HepG2 (cell line): Measurements from ENCODE around the gene NDUFB7. TPM values are rescaled to one million over a fixed set of nuclear protein-coding genes. Genes with fewer than 3 reads are reported as not detected.
A peak's percentile ranks its signal among the peaks of the same experiment; 100 is the strongest.

Source experiments
- FOXJ3 ChIP-seq: sonication (generic); formaldehyde crosslinking; IDR thresholded peaks from 2 replicates; pipeline ENCODE4 v1.4.0; 2020; ENCODE audit warnings: missing genetic modification reagents, mild to moderate bottlenecking, borderline replicate concordance
- HHEX ChIP-seq: IDR thresholded peaks from 2 replicates; pipeline ENCODE4 v1.6.1; 2016; ENCODE audit warnings: control low read depth
- MAFF ChIP-seq: IDR thresholded peaks from 2 replicates; pipeline ENCODE4 v1.6.1; 2011; ENCODE audit warnings: low read depth, low read length, improper control_type of control experiment
- MYNN ChIP-seq: sonication (generic); formaldehyde crosslinking; IDR thresholded peaks from 2 replicates; pipeline ENCODE4 v1.4.0; 2020; ENCODE audit warnings: mild to moderate bottlenecking, low read depth, missing genetic modification reagents
- PHF5A ChIP-seq: IDR thresholded peaks from one replicate; pipeline ENCODE4 v1.6.1; 2018; ENCODE audit warnings: low read depth, missing genetic modification reagents; ENCODE audit not compliant: unreplicated experiment
- POLR2G ChIP-seq: fragments of 200-400 bp; formaldehyde crosslinking; IDR thresholded peaks from 2 replicates; pipeline ENCODE4 v1.6.1; 2018; ENCODE audit warnings: mild to moderate bottlenecking, low read depth, low read length, moderate library complexity
- SATB2 ChIP-seq: sonication (generic); formaldehyde crosslinking; IDR thresholded peaks from 2 replicates; pipeline ENCODE4 v1.5.0; 2020; ENCODE audit warnings: missing genetic modification reagents
- SNRNP70 ChIP-seq: fragments of 200-400 bp; formaldehyde crosslinking; IDR thresholded peaks from 2 replicates; pipeline ENCODE4 v1.6.1; 2017; ENCODE audit warnings: mild to moderate bottlenecking, low read depth, low read length, moderate library complexity
- ZNF343 ChIP-seq: sonication (generic); formaldehyde crosslinking; IDR thresholded peaks from 2 replicates; pipeline ENCODE4 v1.4.0; 2020; ENCODE audit warnings: mild to moderate bottlenecking, missing genetic modification reagents
- ZNF382 ChIP-seq: sonication (generic); formaldehyde crosslinking; IDR thresholded peaks from 2 replicates; pipeline ENCODE4 v1.5.0; 2020; ENCODE audit warnings: missing genetic modification reagents, mild to moderate bottlenecking, borderline replicate concordance
- ZNF891 ChIP-seq: sonication (generic); formaldehyde crosslinking; IDR thresholded peaks from 2 replicates; pipeline ENCODE4 v1.5.0; 2020; ENCODE audit warnings: mild to moderate bottlenecking, missing genetic modification reagents
- polyA plus RNA-seq, 8 experiments: library from polyadenylated mRNA; depleted of rRNA in 3 of 8; stranded (reverse) in 7 of 8; unstranded in 1 of 8; fragments of >200 nt; fragmentation: Illumina TruSeq in 4 of 8; extraction: Trizol in 4 of 8; gene quantifications; 2 replicates each; pipeline versions ENCODE4 v1.2.1 to v1.2.3, GENCODE V29; 2011 to 2016; ENCODE audit warnings: low read depth in 4 of 8, missing spikeins in 1 of 8, mixed read lengths in 1 of 8; ENCODE audit not compliant: insufficient read depth in 1 of 8
- total RNA-seq, 5 experiments: library from RNA; depleted of rRNA; stranded (reverse); fragments of >200 nt; fragmentation: Illumina TruSeq; extraction: Trizol; gene quantifications; 2 replicates each; pipeline ENCODE4 v1.2.3, GENCODE V29; 2016; ENCODE audit warnings: low read depth in 1 of 5
- TF ChIP-seq, protein P1 (sequence below): IDR thresholded peaks from 2 replicates; pipeline ENCODE4 v1.6.1; 2012; ENCODE audit warnings: low read depth, low read length, improper control_type of control experiment
- TF ChIP-seq, protein P2 (sequence below): sonication (generic); formaldehyde crosslinking; IDR thresholded peaks from 2 replicates; pipeline ENCODE4 v1.5.1; 2020; ENCODE audit warnings: missing genetic modification reagents, mild to moderate bottlenecking, borderline replicate concordance
- TF ChIP-seq, protein P3 (sequence below): sonication (generic); formaldehyde crosslinking; IDR thresholded peaks from 2 replicates; pipeline ENCODE4 v1.8.0; 2022; ENCODE audit warnings: mild to moderate bottlenecking, missing genetic modification reagents; ENCODE audit not compliant: insufficient replicate concordance
- TF ChIP-seq, protein P4 (sequence below): sonication (generic); formaldehyde crosslinking; IDR thresholded peaks from 2 replicates; pipeline ENCODE4 v1.4.0; 2020; ENCODE audit warnings: mild to moderate bottlenecking, missing genetic modification reagents
- TF ChIP-seq, protein P5 (sequence below): sonication (generic); formaldehyde crosslinking; conservative IDR thresholded peaks from 2 replicates; pipeline ENCODE4 v1.8.0; 2022; ENCODE audit warnings: missing genetic modification reagents
- TF ChIP-seq, protein P6 (sequence below): IDR thresholded peaks from 2 replicates; pipeline ENCODE4 v1.6.1; 2016; ENCODE audit warnings: mild to moderate bottlenecking, missing biosample characterization, missing genetic modification reagents

The NDUFB7 gene
- total and polyA plus RNA-seq, 2 of the 13 experiments (the other 11 are each of a cell fraction or from before 2014, with no cell fraction given): 156 to 198 TPM

DNA sequence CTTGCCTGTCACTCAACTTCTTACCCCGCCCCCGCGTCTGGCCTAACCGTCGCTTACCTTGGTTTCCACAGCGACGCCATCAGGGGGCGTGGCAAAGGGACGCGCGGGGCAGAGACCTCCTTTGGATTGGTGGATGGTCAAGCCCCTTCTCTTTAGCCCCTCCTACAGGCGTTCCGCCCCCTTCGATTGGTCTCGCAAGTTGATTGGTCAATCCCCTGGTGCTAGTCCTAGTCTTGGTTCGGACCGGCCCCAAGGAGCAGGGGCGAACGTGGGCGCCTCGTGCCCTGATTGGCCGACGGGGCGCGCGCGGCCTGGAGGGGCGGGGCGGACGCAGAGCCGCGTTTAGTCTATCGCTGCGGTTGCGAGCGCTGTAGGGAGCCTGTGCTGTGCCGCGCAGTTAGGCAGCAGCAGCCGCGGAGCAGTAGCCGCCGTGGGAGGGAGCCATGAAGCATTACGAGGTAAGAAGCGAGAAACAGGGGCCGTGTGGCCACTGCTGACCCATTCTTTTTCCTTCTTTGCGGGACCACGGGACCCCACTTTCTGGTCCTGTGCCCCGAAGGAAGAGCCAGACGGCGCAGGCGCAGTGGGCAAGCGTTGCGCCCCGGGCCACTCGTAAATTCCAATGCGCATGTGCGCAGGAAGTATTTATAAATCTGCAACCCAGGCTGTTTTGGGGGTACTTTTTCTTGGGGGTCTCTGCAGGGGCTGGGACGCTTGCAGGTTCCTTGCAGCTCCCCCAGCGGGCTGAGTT is 42.4 kb downstream of the NDUFB7 start, which contains the start of gene TECR (continued):
- TF ChIP-seq, protein P1, sequence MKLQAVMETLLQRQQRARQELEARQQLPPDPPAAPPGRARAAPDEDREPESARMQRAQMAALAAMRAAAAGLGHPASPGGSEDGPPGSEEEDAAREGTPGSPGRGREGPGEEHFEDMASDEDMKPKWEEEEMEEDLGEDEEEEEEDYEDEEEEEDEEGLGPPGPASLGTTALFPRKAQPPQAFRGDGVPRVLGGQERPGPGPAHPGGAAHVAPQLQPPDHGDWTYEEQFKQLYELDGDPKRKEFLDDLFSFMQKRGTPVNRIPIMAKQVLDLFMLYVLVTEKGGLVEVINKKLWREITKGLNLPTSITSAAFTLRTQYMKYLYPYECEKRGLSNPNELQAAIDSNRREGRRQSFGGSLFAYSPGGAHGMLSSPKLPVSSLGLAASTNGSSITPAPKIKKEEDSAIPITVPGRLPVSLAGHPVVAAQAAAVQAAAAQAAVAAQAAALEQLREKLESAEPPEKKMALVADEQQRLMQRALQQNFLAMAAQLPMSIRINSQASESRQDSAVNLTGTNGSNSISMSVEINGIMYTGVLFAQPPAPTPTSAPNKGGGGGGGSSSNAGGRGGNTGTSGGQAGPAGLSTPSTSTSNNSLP: no peak
- TF ChIP-seq MYNN (CRISPR knock-in tag) (no peak), MAFF (peak; percentile 22; the same call in 1 of the 2 replicates), PHF5A (CRISPR knock-in tag) (no peak), SATB2 (no peak), ZNF891 (CRISPR knock-in tag) (no peak), POLR2G (peak; percentile 95), SNRNP70 (no peak), FOXJ3 (no peak), HHEX (CRISPR knock-in tag) (no peak), ZNF382 (no peak), ZNF343 (0 out of 2 replicates have a peak, but pooled peaks have one; percentile 23)
- TF ChIP-seq, protein P2, sequence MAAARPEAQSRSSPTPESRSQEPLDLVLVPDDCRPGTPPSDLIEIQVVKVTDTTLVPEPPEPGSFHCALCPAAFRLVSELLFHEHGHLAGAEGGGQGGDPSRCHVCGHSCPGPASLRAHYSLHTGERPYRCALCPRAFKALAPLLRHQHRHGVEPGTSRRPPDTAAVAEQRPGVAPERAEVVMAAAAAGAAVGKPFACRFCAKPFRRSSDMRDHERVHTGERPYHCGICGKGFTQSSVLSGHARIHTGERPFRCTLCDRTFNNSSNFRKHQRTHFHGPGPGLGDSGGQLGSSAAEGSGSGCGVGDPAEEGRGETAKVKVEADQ (CRISPR knock-in tag): peak; percentile 58; the same call in 1 of the 2 replicates
- TF ChIP-seq, protein P3, sequence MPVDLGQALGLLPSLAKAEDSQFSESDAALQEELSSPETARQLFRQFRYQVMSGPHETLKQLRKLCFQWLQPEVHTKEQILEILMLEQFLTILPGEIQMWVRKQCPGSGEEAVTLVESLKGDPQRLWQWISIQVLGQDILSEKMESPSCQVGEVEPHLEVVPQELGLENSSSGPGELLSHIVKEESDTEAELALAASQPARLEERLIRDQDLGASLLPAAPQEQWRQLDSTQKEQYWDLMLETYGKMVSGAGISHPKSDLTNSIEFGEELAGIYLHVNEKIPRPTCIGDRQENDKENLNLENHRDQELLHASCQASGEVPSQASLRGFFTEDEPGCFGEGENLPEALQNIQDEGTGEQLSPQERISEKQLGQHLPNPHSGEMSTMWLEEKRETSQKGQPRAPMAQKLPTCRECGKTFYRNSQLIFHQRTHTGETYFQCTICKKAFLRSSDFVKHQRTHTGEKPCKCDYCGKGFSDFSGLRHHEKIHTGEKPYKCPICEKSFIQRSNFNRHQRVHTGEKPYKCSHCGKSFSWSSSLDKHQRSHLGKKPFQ (CRISPR knock-in tag): no peak
- TF ChIP-seq, protein P4, sequence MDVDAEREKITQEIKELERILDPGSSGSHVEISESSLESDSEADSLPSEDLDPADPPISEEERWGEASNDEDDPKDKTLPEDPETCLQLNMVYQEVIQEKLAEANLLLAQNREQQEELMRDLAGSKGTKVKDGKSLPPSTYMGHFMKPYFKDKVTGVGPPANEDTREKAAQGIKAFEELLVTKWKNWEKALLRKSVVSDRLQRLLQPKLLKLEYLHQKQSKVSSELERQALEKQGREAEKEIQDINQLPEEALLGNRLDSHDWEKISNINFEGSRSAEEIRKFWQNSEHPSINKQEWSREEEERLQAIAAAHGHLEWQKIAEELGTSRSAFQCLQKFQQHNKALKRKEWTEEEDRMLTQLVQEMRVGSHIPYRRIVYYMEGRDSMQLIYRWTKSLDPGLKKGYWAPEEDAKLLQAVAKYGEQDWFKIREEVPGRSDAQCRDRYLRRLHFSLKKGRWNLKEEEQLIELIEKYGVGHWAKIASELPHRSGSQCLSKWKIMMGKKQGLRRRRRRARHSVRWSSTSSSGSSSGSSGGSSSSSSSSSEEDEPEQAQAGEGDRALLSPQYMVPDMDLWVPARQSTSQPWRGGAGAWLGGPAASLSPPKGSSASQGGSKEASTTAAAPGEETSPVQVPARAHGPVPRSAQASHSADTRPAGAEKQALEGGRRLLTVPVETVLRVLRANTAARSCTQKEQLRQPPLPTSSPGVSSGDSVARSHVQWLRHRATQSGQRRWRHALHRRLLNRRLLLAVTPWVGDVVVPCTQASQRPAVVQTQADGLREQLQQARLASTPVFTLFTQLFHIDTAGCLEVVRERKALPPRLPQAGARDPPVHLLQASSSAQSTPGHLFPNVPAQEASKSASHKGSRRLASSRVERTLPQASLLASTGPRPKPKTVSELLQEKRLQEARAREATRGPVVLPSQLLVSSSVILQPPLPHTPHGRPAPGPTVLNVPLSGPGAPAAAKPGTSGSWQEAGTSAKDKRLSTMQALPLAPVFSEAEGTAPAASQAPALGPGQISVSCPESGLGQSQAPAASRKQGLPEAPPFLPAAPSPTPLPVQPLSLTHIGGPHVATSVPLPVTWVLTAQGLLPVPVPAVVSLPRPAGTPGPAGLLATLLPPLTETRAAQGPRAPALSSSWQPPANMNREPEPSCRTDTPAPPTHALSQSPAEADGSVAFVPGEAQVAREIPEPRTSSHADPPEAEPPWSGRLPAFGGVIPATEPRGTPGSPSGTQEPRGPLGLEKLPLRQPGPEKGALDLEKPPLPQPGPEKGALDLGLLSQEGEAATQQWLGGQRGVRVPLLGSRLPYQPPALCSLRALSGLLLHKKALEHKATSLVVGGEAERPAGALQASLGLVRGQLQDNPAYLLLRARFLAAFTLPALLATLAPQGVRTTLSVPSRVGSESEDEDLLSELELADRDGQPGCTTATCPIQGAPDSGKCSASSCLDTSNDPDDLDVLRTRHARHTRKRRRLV (CRISPR knock-in tag): no peak; the same call in 1 of the 2 replicates
- TF ChIP-seq, protein P5, sequence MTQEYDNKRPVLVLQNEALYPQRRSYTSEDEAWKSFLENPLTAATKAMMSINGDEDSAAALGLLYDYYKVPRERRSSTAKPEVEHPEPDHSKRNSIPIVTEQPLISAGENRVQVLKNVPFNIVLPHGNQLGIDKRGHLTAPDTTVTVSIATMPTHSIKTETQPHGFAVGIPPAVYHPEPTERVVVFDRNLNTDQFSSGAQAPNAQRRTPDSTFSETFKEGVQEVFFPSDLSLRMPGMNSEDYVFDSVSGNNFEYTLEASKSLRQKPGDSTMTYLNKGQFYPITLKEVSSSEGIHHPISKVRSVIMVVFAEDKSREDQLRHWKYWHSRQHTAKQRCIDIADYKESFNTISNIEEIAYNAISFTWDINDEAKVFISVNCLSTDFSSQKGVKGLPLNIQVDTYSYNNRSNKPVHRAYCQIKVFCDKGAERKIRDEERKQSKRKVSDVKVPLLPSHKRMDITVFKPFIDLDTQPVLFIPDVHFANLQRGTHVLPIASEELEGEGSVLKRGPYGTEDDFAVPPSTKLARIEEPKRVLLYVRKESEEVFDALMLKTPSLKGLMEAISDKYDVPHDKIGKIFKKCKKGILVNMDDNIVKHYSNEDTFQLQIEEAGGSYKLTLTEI (CRISPR knock-in tag): no peak
- TF ChIP-seq, protein P6, sequence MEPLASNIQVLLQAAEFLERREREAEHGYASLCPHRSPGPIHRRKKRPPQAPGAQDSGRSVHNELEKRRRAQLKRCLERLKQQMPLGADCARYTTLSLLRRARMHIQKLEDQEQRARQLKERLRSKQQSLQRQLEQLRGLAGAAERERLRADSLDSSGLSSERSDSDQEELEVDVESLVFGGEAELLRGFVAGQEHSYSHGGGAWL (CRISPR knock-in tag): peak; percentile 75
